Mucosa of gallbladder (tissue), 1 donor: ENCODE data around the gene TRPC4AP. TPM values are rescaled to one million over a fixed set of nuclear protein-coding genes. Genes with fewer than 3 reads are reported as not detected.

Experiments used
- DNase-seq: peaks from one replicate; pipeline ENCODE4 v3.0.0-alpha.2; 2020; ENCODE audit warnings: low spot score
- total RNA-seq: library from RNA; stranded (reverse); gene quantifications from one replicate; pipeline ENCODE4 v1.2.1, GENCODE V29; 2021
- donor health status: DM: no; HTN: no; CAD: no.

TRPC4AP gene
- total RNA-seq, 1 donor from 2014 or later = 60.5 TPM

DNA sequence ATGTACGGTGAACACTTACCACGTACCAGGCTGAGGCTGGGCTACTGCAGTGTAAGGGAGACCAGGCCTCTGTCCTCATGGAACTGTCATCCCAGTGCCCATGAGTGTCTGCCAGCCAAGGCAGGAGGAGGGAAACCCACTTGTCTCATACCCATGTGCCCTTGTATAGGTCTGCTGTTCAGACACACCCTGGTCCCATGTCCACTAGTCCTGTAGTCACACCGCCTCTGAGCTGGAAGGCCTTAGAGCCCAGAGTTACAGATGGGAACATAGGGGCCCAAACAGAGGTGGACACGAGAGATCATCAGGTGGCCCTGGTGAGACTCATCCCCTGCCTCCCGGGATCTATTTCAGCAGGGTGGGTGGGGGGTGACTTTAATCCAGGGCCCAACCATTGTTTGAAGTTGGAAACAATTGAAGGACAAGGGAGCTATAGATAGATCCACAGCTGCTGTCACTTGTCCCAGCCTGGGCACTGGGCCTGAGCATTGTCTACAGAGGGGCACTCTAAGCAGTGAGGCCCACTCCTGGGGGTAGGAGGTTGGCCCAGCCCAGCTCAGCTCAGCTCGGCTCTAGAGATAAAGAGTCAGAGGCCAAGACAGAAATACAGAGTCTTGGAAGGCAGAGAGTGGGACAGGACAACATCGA, 122.3 kb downstream of the TRPC4AP start:
- DNase-seq = no peak

DNA sequence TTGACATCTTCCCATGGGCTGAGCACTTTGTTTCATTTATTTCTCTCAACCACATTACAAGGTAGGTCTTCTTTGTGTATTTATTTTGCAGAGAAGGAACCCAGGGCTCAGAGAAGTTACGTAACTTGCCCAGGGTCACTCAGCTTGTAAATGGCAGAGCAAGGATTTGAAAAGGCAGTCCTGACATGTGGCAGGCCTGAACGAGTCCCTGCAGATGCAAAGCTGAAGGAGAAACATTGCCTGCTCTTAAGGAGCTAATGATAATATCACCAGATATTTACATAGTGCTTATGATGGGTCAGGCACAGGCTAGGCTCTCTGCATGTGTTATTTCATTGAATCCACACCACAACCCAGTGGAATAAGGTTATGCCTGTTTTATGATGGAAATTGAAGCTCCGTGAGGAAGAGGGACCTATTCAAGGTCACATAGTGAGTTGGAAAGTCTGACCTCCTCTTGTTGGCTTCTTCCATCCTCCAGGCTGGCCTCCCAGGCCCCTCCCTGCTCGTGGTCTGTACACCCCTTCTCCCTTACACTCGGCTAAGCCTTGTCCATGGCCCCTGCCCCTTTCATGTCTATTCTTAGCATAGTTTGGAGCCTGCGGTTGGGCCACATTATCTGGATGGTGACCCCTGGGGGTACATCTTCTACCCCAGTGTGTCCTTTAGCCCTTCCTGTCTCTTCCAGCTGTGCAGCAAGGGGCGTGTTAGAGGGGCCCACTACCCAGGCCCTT, 124.4 kb downstream of the TRPC4AP start:
- no peak for DNase-seq

DNA sequence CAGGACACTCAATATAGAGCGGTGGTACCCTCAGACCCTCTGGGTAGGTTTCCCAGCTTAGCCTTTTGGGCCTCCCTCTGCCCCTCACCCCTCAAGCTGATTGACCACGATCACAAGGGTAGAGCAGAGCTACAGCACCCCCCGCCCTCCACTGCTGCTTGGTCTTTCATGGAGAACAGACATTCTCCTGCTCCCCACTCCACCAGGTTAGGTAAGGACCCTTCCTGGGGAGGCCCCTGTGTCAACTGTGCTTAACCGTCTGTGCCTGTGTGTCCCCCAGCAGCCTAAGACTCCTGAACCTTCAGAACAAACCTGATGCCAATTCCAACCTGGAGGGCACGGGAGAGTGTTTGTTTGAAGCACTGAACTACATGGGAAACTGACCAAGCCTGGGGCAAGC, 125.2 kb downstream of the TRPC4AP start:
- DNase-seq = no peak

DNA sequence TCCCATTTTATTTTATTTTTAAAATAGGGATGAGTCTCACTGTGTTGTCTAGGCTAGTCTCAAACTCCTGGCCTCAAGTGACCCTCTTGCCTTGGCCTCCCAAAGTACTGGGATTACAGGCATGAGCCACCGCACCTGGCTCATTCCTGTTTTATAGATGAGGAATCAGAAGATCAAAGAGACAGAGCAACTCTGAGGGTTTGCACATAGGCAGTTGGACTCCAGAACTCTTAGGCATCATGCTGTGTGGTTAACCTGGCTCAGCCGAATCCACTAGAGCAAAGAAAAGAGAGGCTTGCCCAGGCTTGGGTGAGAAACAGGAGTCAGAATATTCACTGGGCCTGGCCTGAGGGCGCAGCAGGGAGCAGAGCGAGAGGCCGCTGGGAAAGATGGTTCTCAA, 127.6 kb downstream of the TRPC4AP start:
- no peak for DNase-seq

DNA sequence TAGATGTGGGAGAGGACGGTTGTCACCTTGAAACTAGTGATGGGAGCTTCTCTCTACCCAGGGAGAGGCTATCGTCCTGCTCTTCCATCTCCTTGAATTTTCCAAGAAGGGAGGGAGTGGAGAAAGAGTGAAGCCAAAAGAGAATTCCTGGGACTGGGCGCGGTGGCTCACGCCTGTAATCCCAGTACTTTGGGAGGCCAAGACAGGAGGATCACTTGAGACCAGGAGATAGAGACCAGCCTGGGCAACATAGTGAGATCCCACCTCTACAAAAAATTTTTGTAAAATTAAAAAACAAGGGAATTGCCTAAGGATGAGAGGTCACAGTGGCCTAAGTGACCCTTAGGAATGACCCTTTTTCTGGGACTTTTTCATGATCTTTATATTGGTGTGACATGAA, 128.1 kb downstream of the TRPC4AP start:
- DNase-seq = no peak

DNA sequence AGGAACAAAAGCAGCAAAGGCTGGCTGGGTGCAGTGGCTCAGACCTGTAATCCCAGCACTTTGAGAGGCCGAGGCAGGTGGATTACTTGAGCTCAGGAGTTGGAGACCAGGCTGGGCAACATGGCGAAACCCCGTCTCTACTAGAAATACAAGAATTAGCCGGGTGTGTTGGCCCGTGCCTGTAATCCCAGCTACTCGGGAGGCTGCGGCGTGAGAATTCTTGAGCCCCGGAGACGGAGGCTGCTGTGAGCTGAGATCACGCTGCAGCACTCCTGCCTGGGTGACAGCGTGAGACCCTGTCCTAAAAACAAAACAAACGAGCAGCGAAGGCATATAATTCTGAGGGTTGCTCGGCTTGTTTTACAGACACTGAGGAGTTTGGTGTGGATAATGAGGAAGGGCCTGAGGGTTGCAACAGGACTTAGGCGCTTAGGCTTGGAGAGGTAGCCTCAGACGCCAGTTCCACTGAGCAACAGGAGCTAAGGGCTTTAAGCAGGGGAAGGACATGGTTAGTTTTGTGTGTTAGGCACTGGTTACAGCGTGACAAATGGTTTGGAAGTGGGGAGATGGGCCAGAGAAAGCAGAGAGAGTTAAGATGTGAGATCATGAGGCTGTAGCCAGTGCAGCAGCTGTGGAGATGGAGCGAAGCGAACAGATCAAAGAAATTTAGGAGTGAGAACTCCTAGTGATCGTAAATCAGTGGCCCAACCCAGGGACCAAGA, 135.7 kb downstream of the TRPC4AP start:
- no peak for DNase-seq

DNA sequence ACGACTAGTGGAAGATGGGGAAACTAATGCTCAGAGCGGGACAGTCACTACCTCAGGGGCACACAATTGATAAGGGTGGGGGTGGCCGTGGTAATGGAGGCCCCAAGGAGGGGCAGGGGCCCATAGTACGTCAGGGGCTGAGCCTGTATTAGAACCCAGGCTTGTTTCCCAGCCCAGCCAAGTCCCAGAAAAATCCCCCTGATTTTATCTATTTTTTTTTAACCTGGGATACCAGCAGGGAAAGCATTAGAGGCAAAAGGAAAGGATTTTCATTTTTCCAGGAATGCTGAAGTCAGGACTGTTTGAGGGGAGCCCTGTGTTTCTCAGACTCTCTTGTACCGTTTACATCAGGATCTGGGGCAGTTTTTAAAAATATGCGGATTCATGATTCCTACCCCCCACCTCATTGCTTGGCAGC, 136.6 kb downstream of the TRPC4AP start:
- DNase-seq = no peak

DNA sequence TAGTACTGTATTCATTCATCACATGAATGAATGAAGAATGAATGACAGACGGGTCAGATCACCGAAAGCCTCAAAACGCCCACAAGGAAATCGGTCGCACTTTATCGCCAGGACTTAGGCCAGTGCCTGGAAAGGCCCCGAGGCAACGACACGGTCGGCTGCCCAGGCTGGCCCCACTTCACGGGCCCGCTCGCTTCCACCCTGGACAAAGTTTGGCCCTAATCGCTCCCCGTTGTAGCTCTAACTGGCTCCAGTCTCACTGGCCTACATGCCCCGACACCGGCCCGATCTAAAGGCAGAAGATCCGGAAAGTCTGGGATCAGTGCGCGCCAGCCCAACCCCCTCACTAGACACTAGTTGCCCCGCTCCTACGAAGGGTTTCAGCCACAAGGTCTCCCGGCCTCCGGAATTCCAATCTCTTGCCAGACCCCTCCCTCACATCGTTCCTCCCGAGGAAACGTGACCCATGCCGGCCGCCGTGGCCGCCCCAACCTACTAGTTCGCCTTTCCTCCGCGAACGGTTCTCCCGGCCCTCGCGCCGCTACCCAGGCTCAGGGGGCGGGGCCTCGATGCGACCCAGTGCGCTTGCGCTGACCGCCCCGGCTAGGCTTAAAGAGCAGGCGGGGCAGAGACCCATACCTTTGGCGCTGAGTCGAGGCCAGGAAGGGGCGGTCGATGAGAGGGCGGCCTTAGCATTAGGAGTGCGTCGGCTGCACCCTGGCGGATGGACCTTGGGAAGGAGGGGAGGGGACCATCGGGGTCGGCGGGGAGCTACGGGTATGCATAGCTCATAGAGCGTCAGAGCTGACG, 137.2 kb downstream of the TRPC4AP start, which contains the start of the genes GSS and MYH7B:
TSS of gene GSS (minus strand) at position 576 of the 810 bp plus-strand sequence. CDS start 3,954 bp downstream, outside the sequence.
TSS of gene MYH7B (plus strand) at position 638 of the 810 bp plus-strand sequence. CDS start 22,138 bp downstream, outside the sequence.
- DNase-seq = peak; percentile 98

DNA sequence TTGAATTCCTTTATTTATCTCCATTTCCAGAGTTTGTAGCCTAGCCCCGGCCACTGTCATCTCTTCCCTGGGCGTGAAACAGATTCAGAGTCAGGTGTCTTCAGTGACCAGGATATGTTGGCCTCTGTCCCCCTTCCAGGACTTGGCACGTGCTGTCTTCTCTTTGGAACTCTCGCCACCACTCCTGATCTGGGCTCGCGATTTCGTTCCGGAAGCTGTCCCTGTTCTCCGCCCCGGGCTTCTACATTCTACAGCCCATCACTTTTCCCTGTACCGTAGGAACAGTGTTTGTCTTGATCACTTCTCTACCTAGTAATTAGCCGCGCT, 137.7 kb downstream of the TRPC4AP start:
- no peak for DNase-seq

DNA sequence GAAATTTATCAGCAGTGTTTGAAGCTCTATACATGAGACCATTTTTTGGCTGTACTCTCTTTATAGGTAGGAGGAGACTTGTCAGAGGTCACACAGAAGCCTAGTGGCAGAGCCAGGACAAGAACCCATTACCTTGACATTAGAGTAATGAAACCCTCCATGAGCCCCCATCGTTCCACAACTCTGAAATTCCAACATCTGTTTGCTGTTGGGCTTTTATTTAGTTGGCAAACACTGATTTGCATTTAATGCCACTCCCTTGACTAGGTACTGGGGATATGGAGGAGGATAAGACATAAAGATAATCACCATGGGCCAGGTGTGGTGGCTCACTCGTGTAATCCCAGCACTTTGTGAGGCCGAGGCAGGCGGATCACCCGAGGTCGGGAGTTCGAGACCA, 138.6 kb downstream of the TRPC4AP start:
- DNase-seq = no peak

DNA sequence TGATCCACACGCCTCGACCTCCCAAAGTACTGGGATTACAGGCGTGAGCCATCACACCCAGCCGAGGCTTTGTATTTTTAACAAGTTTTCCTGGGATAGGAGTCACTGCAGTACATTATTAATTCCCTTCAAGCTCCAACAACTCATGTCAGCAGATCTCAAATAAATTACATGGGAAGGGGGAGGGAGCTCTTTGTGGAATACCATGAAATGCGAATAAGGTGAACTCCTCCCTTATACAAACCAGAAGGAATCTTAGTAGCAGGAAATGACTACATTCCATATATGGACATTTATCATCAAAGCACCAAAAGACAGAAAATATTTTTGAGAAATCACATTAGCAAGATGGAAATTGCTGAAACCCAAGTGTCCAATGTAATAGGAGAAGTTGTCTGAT, 139.9 kb downstream of the TRPC4AP start:
- DNase-seq = no peak

Other genes with a start within 250 kb of the TRPC4AP start
- gene GGT7, start 220.0 kb downstream of the TRPC4AP start, total RNA-seq = 40.6 TPM
- 98.1 TPM for gene ACSS2, start 216.2 kb downstream of the TRPC4AP start, total RNA-seq
- 50.0 TPM for gene GSS, start 137.0 kb downstream of the TRPC4AP start, total RNA-seq
- 1.4 TPM for gene MYH7B, start 136.9 kb downstream of the TRPC4AP start, total RNA-seq
- 38.2 TPM for gene EDEM2, start 54.5 kb upstream of the TRPC4AP start, total RNA-seq
- 21.4 TPM for gene PROCR, start 79.3 kb upstream of the TRPC4AP start, total RNA-seq
- 1.6 TPM for gene MMP24, start 133.9 kb upstream of the TRPC4AP start, total RNA-seq
- 123 TPM for gene MMP24OS, start 185.3 kb upstream of the TRPC4AP start, total RNA-seq
- 98.5 TPM for gene EIF6, start 192.0 kb upstream of the TRPC4AP start, total RNA-seq
- not detected for gene FAM83C, start 199.6 kb upstream of the TRPC4AP start, total RNA-seq